ENCODE results near the gene ARID1A.

DNA sequence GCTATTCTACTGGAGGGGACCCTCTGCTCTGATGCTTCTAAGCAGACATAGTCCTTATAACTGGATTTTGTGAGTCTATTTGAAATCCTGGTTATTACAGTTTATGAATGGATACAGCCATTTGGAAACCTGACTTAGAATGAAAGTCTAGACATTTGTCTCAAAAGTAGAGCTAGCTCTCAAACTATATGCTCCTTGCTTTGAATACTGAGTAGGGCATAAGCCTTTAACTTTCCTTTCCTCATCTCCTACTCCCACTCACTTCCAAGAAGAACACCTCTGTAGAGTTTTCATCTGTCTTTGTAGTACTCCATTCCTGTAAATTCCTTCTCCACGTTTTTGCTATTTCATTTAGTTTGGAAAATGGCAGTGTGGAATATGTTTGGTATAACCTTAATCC, 9.0 kb upstream of the ARID1A start:
- TF ChIP-seq, protein P1, sequence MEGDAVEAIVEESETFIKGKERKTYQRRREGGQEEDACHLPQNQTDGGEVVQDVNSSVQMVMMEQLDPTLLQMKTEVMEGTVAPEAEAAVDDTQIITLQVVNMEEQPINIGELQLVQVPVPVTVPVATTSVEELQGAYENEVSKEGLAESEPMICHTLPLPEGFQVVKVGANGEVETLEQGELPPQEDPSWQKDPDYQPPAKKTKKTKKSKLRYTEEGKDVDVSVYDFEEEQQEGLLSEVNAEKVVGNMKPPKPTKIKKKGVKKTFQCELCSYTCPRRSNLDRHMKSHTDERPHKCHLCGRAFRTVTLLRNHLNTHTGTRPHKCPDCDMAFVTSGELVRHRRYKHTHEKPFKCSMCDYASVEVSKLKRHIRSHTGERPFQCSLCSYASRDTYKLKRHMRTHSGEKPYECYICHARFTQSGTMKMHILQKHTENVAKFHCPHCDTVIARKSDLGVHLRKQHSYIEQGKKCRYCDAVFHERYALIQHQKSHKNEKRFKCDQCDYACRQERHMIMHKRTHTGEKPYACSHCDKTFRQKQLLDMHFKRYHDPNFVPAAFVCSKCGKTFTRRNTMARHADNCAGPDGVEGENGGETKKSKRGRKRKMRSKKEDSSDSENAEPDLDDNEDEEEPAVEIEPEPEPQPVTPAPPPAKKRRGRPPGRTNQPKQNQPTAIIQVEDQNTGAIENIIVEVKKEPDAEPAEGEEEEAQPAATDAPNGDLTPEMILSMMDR (IDR thresholded peaks at IDR 0.05) = no peak
- TF ChIP-seq POLR2A (IDR thresholded peaks at IDR 0.05) = no peak

All from thyroid gland (tissue), 4 donors.